OCI-LY7 (cell line): Measurements from ENCODE around the gene GXYLT2. TPM values are rescaled to one million over a fixed set of nuclear protein-coding genes. Genes with fewer than 3 reads are reported as not detected.
A peak's percentile ranks its signal among the peaks of the same experiment; 100 is the strongest.

ENCODE experiments used
- BruUV-seq: library from RNA; stranded (reverse); fragments of 400-500 nt; replicated peaks from 2 replicates; lab custom pipeline; 2021; lab: Mats Ljungman, UMichigan
- CTCF ChIA-PET: fragments of 300-600 bp; sonication (Branson Sonifier 250); formaldehyde crosslinking; loops from one replicate; lab custom pipeline; 2022; ENCODE audit warnings: antibody characterized with exemption; ENCODE audit not compliant: unreplicated experiment; lab: Charles Lee
- POLR2A ChIA-PET: fragments of 300-600 bp; sonication (Branson Sonifier 250); formaldehyde crosslinking; loops from one replicate; lab custom pipeline; 2022; ENCODE audit warnings: antibody characterized with exemption; lab: Charles Lee
- DNase-seq: peaks from one replicate; pipeline ENCODE4 v3.0.0-alpha.2; 2015; ENCODE audit warnings: low spot score
- H2AFZ ChIP-seq: fragments of 200-600 bp; sonication (generic), shearing (Covaris generic); 2 replicates; pipeline ENCODE4 v1.6.1; 2014; ENCODE audit warnings: mild to moderate bottlenecking, antibody characterized with exemption, low read length, moderate library complexity
- H3K27ac ChIP-seq: fragments of 200-600 bp; sonication (generic); 2 replicates; pipeline ENCODE4 v1.5.1; 2014; ENCODE audit warnings: mixed run types, low read depth, mild to moderate bottlenecking, moderate library complexity, low read length, inconsistent platforms; ENCODE audit not compliant: poor library complexity, severe bottlenecking
- H3K36me3 ChIP-seq: fragments of 200-600 bp; sonication (generic); 2 replicates; pipeline ENCODE4 v1.6.1; 2014; ENCODE audit warnings: mild to moderate bottlenecking, antibody characterized with exemption, low read length, moderate library complexity, mixed read lengths; ENCODE audit not compliant: insufficient read depth
- H3K4me1 ChIP-seq: fragments of 200-600 bp; sonication (generic); 2 replicates; pipeline ENCODE4 v1.5.1; 2014; ENCODE audit warnings: mild to moderate bottlenecking, low read length; ENCODE audit not compliant: insufficient read depth, poor library complexity, severe bottlenecking
- H3K4me2 ChIP-seq: fragments of 200-600 bp; sonication (generic); 2 replicates; pipeline ENCODE4 v1.6.1; 2014; ENCODE audit warnings: mild to moderate bottlenecking, low read length
- H3K4me3 ChIP-seq: fragments of 200-600 bp; sonication (generic); 2 replicates; pipeline ENCODE4 v1.5.1; 2014; ENCODE audit warnings: mild to moderate bottlenecking, low read depth, low read length; ENCODE audit not compliant: poor library complexity, severe bottlenecking
- H3K79me2 ChIP-seq: fragments of 200-600 bp; sonication (generic); 2 replicates; pipeline ENCODE4 v1.6.1; 2016; ENCODE audit warnings: low read depth, mild to moderate bottlenecking, low read length, moderate library complexity, mixed read lengths; ENCODE audit not compliant: insufficient read depth
- H3K9me2 ChIP-seq: fragments of 200-600 bp; sonication (generic); 2 replicates; pipeline ENCODE4 v1.6.1; 2016; ENCODE audit warnings: mild to moderate bottlenecking, low read length, mixed read lengths; ENCODE audit not compliant: insufficient read depth
- H3K9me3 ChIP-seq: fragments of 200-600 bp; sonication (generic); 2 replicates; pipeline ENCODE4 v1.6.1; 2014; ENCODE audit warnings: mild to moderate bottlenecking, mixed run types, low read length, mixed read lengths
- H4K20me1 ChIP-seq: fragments of 200-600 bp; sonication (generic); 2 replicates; pipeline ENCODE4 v1.6.1; 2014; ENCODE audit warnings: mild to moderate bottlenecking, antibody characterized with exemption, low read length, moderate library complexity, mixed read lengths; ENCODE audit not compliant: insufficient read depth
- EZH2phosphoT487 ChIP-seq: fragments of 200-600 bp; sonication (generic); IDR thresholded peaks from 2 replicates; pipeline ENCODE4 v1.6.1; 2018; ENCODE audit warnings: low read depth, borderline replicate concordance, mild to moderate bottlenecking, mixed run types, antibody characterized with exemption, low read length, moderate library complexity, mixed read lengths
- intact Hi-C: fragments of 100-400 bp; cut with micrococcal nuclease; formaldehyde crosslinking; loops from one replicate; pipeline ENCODE4 v1.10.0; 2022; ENCODE audit not compliant: unreplicated experiment
- total RNA-seq, 2 experiments: library from RNA; depleted of rRNA in 1 of 2; stranded (reverse); fragments of >200 nt in 1 of 2; shearing (Covaris generic) in 1 of 2; gene quantifications; 2 replicates each; pipeline ENCODE4 v1.2.3, GENCODE V29; 2014 to 2022
- TF ChIP-seq, protein P1 (sequence below): fragments of 200-600 bp; sonication (generic); conservative IDR thresholded peaks from 2 replicates; pipeline ENCODE4 v1.5.1; 2014; ENCODE audit warnings: mild to moderate bottlenecking, antibody characterized with exemption, low read length, moderate library complexity, mixed read lengths

GXYLT2 gene
- total RNA-seq, 2 experiments from 2014 or later: not detected

DNA sequence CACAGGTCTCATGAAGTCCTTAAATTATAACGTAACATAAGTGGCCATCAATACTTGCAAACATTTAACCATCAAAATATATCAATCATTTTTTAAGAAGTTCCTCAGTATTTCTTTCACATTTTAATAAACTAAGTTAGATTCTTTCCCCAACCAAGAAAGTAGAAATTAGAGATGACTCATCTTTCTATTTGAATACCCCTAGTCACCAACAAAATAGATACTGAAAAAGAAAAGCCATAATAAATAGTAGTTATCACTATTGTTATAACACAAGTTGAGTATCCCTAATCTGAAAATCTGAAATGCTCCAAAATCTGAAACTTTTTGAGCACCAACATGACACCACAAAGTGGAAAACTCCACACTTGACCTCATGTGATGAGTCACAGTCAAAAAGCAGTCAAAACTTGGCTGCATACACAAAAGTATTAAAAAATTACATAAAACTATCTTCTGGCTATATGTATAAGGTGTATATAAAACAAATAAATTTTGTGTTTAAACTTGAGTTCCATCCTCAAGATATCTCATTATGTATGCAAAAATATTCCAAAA is 43.3 kb upstream of the GXYLT2 start:
- POLR2A ChIA-PET: no interaction called here
- CTCF ChIA-PET: no interaction called here
- Histone ChIP-seq H3K9me3 (no peaks in the 10 kb centered on the region), H2AFZ (no peak overlapping the region), H3K36me3 (peaks cover 37% of the 10 kb centered on the region), H3K9me2 (no peaks in the 10 kb centered on the region), H3K79me2 (peaks cover 44% of the 10 kb centered on the region), H3K4me1 (peaks cover 32% of the 10 kb centered on the region), H3K27ac (no peak overlapping the region), H4K20me1 (peaks cover 7% of the 10 kb centered on the region; the same call in 1 of the 2 replicates), H3K4me2 (no peak overlapping the region; the same call in 1 of the 2 replicates), H3K4me3 (no peak overlapping the region)
- no TSS peak for BruUV-seq
- TF ChIP-seq, protein P1, sequence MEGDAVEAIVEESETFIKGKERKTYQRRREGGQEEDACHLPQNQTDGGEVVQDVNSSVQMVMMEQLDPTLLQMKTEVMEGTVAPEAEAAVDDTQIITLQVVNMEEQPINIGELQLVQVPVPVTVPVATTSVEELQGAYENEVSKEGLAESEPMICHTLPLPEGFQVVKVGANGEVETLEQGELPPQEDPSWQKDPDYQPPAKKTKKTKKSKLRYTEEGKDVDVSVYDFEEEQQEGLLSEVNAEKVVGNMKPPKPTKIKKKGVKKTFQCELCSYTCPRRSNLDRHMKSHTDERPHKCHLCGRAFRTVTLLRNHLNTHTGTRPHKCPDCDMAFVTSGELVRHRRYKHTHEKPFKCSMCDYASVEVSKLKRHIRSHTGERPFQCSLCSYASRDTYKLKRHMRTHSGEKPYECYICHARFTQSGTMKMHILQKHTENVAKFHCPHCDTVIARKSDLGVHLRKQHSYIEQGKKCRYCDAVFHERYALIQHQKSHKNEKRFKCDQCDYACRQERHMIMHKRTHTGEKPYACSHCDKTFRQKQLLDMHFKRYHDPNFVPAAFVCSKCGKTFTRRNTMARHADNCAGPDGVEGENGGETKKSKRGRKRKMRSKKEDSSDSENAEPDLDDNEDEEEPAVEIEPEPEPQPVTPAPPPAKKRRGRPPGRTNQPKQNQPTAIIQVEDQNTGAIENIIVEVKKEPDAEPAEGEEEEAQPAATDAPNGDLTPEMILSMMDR: no peak
- TF ChIP-seq EZH2phosphoT487: no peak
- DNase-seq: no peak
- intact Hi-C loops: loop anchor here (10.0 kb wide), 1 partner anchor 610 kb away; no protein-coding TSS in a partner anchor

- DNase-seq: no peak
- peak overlapping the region; percentile 83 for H3K4me3 ChIP-seq
- H3K9me3 ChIP-seq: no peaks in the 10 kb centered on the region
- H3K4me1 ChIP-seq: peaks cover 35% of the 10 kb centered on the region
- intact Hi-C loops: loop anchor here (10.0 kb wide), 1 partner anchor 609 kb away; no protein-coding TSS in a partner anchor
- peaks cover 26% of the 10 kb centered on the region for H3K36me3 ChIP-seq
- H3K9me2 ChIP-seq: no peaks in the 10 kb centered on the region
- ChIA-PET CTCF (no interaction called here), POLR2A (interaction anchor here (0.6 to 1.4 kb wide), 11 partner anchors 9 to 1158 kb away, joined by 3 to 5 read pairs (median 3); no protein-coding TSS in a partner anchor)
- peak overlapping the region; percentile 97 for H3K4me2 ChIP-seq
- TF ChIP-seq, protein P1: no peak
- no peak for TF ChIP-seq EZH2phosphoT487
- H2AFZ ChIP-seq: no peak overlapping the region
- peaks cover 7% of the 10 kb centered on the region; the same call in 1 of the 2 replicates for H4K20me1 ChIP-seq
- H3K27ac ChIP-seq: peak overlapping the region; percentile 18
- no TSS peak for BruUV-seq
- H3K79me2 ChIP-seq: peaks cover 44% of the 10 kb centered on the region
Observed at GRCh38 chr3:72846166-72846565, 41.7 kb upstream of the GXYLT2 start.

DNA sequence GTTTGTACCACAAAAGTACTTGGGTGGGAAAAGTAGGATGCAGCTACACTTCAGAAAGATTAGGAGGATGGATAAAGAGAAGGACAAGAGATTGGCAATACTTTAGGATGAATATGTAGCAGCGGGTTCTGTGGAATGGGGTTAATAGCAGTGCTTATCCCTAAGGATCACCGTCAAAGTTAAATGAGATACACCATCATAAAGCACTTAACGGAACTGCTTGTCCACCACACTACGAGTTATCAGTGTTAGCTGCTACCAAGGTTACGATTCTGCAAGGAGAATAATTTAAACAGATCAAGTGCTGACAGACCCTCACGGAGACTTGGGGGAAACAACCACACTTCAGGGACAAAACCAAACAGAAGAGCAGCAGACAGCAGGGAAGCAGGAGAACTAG is 40.6 kb upstream of the GXYLT2 start:
- ChIA-PET POLR2A (interaction anchor here (0.6 to 1.7 kb wide), 3 partner anchors 10 to 348 kb away, joined by 3 to 7 read pairs (median 6); no protein-coding TSS in a partner anchor), CTCF (no interaction called here)
- BruUV-seq: no TSS peak
- Histone ChIP-seq H3K9me3 (no peaks in the 10 kb centered on the region), H3K27ac (no peak overlapping the region), H3K4me3 (peak overlapping the region; percentile 83), H3K79me2 (peaks cover 44% of the 10 kb centered on the region), H3K4me1 (peaks cover 35% of the 10 kb centered on the region), H3K4me2 (peak overlapping the region; percentile 97), H3K36me3 (peaks cover 15% of the 10 kb centered on the region), H4K20me1 (peaks cover 7% of the 10 kb centered on the region; the same call in 1 of the 2 replicates), H2AFZ (peak overlapping the region; percentile 89; the same call in 1 of the 2 replicates), H3K9me2 (no peaks in the 10 kb centered on the region)
- TF ChIP-seq, protein P1: no peak
- TF ChIP-seq EZH2phosphoT487: no peak
- DNase-seq: peak; percentile 7
- intact Hi-C loops: loop anchor here (10.0 kb wide), 1 partner anchor 608 kb away; no protein-coding TSS in a partner anchor
